IMR-90 (cell line): ENCODE data around the gene ZNF467.

Experiments used
- CEBPB ChIP-seq: IDR thresholded peaks from 2 replicates; pipeline ENCODE4 v1.6.1; 2012; ENCODE audit warnings: low read depth, low read length, improper control_type of control experiment
- MAFK ChIP-seq: IDR thresholded peaks from 2 replicates; pipeline ENCODE4 v1.6.1; 2012; ENCODE audit warnings: low read depth, low read length, improper control_type of control experiment
- MAZ ChIP-seq: IDR thresholded peaks from 2 replicates; pipeline ENCODE4 v1.6.1; 2012; ENCODE audit warnings: low read depth, mild to moderate bottlenecking, low read length, improper control_type of control experiment, moderate library complexity, borderline replicate concordance
- MXI1 ChIP-seq: IDR thresholded peaks from 2 replicates; pipeline ENCODE4 v1.6.1; 2012; ENCODE audit warnings: low read depth, mild to moderate bottlenecking, low read length, moderate library complexity, borderline replicate concordance
- NFE2L2 ChIP-seq: fragments of 150-350 bp; IDR thresholded peaks from 2 replicates; pipeline ENCODE4 v1.6.1; 2016; ENCODE audit warnings: low read depth, mild to moderate bottlenecking, low read length
- POLR2A ChIP-seq: IDR thresholded peaks from 2 replicates; pipeline ENCODE4 v1.6.1; 2012; ENCODE audit warnings: mild to moderate bottlenecking, low read depth, low read length
- RAD21 ChIP-seq: IDR thresholded peaks from 2 replicates; pipeline ENCODE4 v1.6.1; 2012; ENCODE audit warnings: low read length, improper control_type of control experiment
- RCOR1 ChIP-seq: IDR thresholded peaks from 2 replicates; pipeline ENCODE4 v1.6.1; 2012; ENCODE audit warnings: mild to moderate bottlenecking, low read length, improper control_type of control experiment; ENCODE audit not compliant: insufficient replicate concordance
- RFX5 ChIP-seq: IDR thresholded peaks from 2 replicates; pipeline ENCODE4 v1.8.0; 2012; ENCODE audit warnings: low read depth, mild to moderate bottlenecking, low read length, moderate library complexity
- SMC3 ChIP-seq: fragments of 150-350 bp; IDR thresholded peaks from 2 replicates; pipeline ENCODE4 v1.6.1; 2016; ENCODE audit warnings: low read depth, mild to moderate bottlenecking, antibody characterized with exemption, low read length, moderate library complexity
- TF ChIP-seq, protein P1 (sequence below): conservative IDR thresholded peaks from 2 replicates; pipeline ENCODE4 v1.5.1; 2012; ENCODE audit warnings: mild to moderate bottlenecking, low read depth, low read length, improper control_type of control experiment
- TF ChIP-seq, protein P2 (sequence below): fragments of 150-350 bp; IDR thresholded peaks from 2 replicates; pipeline ENCODE4 v1.6.1; 2016; ENCODE audit warnings: low read depth, mild to moderate bottlenecking, low read length, moderate library complexity, borderline replicate concordance
- TF ChIP-seq, protein P3 (sequence below): fragments of 150-350 bp; IDR thresholded peaks from 2 replicates; pipeline ENCODE4 v1.6.1; 2017; ENCODE audit warnings: mild to moderate bottlenecking, antibody characterized with exemption, low read length, low read depth

DNA sequence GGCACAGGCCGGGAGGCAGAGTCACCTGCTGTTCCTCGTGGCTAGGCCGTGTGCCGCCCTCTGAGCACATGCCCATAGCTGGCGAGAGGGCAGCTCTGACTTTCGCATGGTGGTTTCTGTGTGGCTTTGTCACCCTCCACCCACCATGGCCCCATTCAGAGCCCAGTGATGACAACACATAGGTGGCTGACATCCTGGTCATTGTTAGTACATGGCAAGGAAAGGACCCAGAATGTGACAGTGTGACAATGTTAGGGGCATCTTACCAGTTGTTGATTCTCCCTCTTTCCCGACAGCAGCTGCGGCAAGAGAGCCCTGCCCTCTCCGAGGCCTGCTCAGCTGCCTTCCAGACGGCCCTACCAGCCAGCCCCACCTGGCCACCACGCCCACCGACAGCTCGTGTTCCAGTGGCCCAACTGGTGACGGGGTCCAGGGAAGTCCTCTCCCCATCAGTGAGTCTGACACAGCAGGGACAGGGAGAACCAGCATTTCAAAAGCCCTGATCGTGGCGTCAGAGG lies 52.2 kb downstream of the ZNF467 start:
- no peak for TF ChIP-seq MAZ
- TF ChIP-seq POLR2A = no peak
- TF ChIP-seq, protein P1, sequence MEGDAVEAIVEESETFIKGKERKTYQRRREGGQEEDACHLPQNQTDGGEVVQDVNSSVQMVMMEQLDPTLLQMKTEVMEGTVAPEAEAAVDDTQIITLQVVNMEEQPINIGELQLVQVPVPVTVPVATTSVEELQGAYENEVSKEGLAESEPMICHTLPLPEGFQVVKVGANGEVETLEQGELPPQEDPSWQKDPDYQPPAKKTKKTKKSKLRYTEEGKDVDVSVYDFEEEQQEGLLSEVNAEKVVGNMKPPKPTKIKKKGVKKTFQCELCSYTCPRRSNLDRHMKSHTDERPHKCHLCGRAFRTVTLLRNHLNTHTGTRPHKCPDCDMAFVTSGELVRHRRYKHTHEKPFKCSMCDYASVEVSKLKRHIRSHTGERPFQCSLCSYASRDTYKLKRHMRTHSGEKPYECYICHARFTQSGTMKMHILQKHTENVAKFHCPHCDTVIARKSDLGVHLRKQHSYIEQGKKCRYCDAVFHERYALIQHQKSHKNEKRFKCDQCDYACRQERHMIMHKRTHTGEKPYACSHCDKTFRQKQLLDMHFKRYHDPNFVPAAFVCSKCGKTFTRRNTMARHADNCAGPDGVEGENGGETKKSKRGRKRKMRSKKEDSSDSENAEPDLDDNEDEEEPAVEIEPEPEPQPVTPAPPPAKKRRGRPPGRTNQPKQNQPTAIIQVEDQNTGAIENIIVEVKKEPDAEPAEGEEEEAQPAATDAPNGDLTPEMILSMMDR = no peak
- TF ChIP-seq RAD21 = no peak
- TF ChIP-seq RCOR1 = no peak
- TF ChIP-seq SMC3 = no peak
- TF ChIP-seq RFX5 = no peak
- TF ChIP-seq MXI1 = no peak
- TF ChIP-seq NFE2L2 = no peak
- TF ChIP-seq MAFK = no peak
- TF ChIP-seq, protein P2, sequence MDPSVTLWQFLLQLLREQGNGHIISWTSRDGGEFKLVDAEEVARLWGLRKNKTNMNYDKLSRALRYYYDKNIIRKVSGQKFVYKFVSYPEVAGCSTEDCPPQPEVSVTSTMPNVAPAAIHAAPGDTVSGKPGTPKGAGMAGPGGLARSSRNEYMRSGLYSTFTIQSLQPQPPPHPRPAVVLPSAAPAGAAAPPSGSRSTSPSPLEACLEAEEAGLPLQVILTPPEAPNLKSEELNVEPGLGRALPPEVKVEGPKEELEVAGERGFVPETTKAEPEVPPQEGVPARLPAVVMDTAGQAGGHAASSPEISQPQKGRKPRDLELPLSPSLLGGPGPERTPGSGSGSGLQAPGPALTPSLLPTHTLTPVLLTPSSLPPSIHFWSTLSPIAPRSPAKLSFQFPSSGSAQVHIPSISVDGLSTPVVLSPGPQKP = no peak
- TF ChIP-seq, protein P3, sequence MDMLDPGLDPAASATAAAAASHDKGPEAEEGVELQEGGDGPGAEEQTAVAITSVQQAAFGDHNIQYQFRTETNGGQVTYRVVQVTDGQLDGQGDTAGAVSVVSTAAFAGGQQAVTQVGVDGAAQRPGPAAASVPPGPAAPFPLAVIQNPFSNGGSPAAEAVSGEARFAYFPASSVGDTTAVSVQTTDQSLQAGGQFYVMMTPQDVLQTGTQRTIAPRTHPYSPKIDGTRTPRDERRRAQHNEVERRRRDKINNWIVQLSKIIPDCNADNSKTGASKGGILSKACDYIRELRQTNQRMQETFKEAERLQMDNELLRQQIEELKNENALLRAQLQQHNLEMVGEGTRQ = no peak
- no peak for TF ChIP-seq CEBPB
